IMR-90 (cell line): Measurements from ENCODE around the gene TMPRSS2. TPM values are rescaled to one million over a fixed set of nuclear protein-coding genes. Genes with fewer than 3 reads are reported as not detected.

ENCODE experiments used
- ATAC-seq: fragments of 200-7000 bp; cut with Tn5 transposase; 2 replicates; pipeline ENCODE4 v1.9.1; 2020; ENCODE audit warnings: low read depth, mild to moderate bottlenecking, moderate library complexity
- BruUV-seq: library from RNA; stranded (reverse); fragments of 400-500 nt; replicated peaks from 2 replicates; lab custom pipeline; 2021; lab: Mats Ljungman, UMichigan
- CTCF ChIA-PET: fragments of 300-600 bp; formaldehyde crosslinking; extraction: SDS; loops from one replicate; lab custom pipeline; 2021; ENCODE audit warnings: antibody characterized with exemption; lab: Yijun Ruan, JAX
- POLR2A ChIA-PET: fragments of 300-600 bp; sonication (Branson Sonifier 250); formaldehyde crosslinking; loops from one replicate; lab custom pipeline; 2022; ENCODE audit warnings: antibody characterized with exemption; ENCODE audit not compliant: unreplicated experiment; lab: Charles Lee
- DNase-seq: peaks from one replicate; pipeline ENCODE4 v3.0.0; 2013
- H2AFZ ChIP-seq: replicated peaks from 2 replicates; pipeline ENCODE3; 2013; ENCODE audit warnings: low read length, mild to moderate bottlenecking; ENCODE audit not compliant: poor library complexity
- H2AK5ac ChIP-seq: 2 replicates; pipeline ENCODE4 v1.6.1; 2013; ENCODE audit warnings: low read depth, low read length, inconsistent platforms
- H2AK9ac ChIP-seq: replicated peaks from 2 replicates; pipeline ENCODE3; 2013; ENCODE audit warnings: mild to moderate bottlenecking, low read depth, low read length, moderate library complexity; ENCODE audit not compliant: poor library complexity
- H2BK120ac ChIP-seq: 2 replicates; pipeline ENCODE4 v1.6.1; 2013; ENCODE audit warnings: low read depth, low read length, inconsistent platforms
- H2BK15ac ChIP-seq: 3 replicates; pipeline ENCODE4 v1.6.1; 2013; ENCODE audit warnings: low read depth, low read length, inconsistent platforms
- H2BK20ac ChIP-seq: 2 replicates; pipeline ENCODE4 v1.6.1; 2013; ENCODE audit warnings: low read depth, mild to moderate bottlenecking, inconsistent platforms, low read length, moderate library complexity
- H2BK5ac ChIP-seq: 2 replicates; pipeline ENCODE4 v1.6.1; 2013; ENCODE audit warnings: mild to moderate bottlenecking, low read depth, low read length, inconsistent platforms; ENCODE audit not compliant: poor library complexity, severe bottlenecking
- H3K14ac ChIP-seq: replicated peaks from 2 replicates; pipeline ENCODE4 v1.6.1; 2013; ENCODE audit warnings: low read depth, low read length, inconsistent platforms
- H3K18ac ChIP-seq: 2 replicates; pipeline ENCODE4 v1.6.1; 2013; ENCODE audit warnings: low read depth, low read length, control low read depth
- H3K23ac ChIP-seq: 2 replicates; pipeline ENCODE4 v1.6.1; 2013; ENCODE audit warnings: low read depth, low read length, inconsistent platforms
- H3K27ac ChIP-seq: 2 replicates; pipeline ENCODE4 v1.5.1; 2013; ENCODE audit warnings: mild to moderate bottlenecking, control low read depth, low read length; ENCODE audit not compliant: insufficient read depth
- H3K27me3 ChIP-seq: 2 replicates; pipeline ENCODE4 v1.6.1; 2013; ENCODE audit warnings: low read length; ENCODE audit not compliant: control insufficient read depth, insufficient read depth
- H3K36me3 ChIP-seq: 2 replicates; pipeline ENCODE4 v1.6.1; 2013; ENCODE audit warnings: low read length, mixed read lengths; ENCODE audit not compliant: control insufficient read depth, insufficient read depth
- H3K4ac ChIP-seq: 2 replicates; pipeline ENCODE4 v1.6.1; 2013; ENCODE audit warnings: low read depth, low read length, inconsistent platforms
- H3K4me1 ChIP-seq: 2 replicates; pipeline ENCODE4 v1.6.1; 2013; ENCODE audit warnings: low read length, mixed read lengths; ENCODE audit not compliant: control insufficient read depth, insufficient read depth
- H3K4me2 ChIP-seq: 2 replicates; pipeline ENCODE4 v1.6.1; 2013; ENCODE audit warnings: low read depth, mild to moderate bottlenecking, control low read depth, low read length, moderate library complexity
- H3K4me3 ChIP-seq: 2 replicates; pipeline ENCODE4 v1.5.1; 2013; ENCODE audit warnings: low read depth, mild to moderate bottlenecking, control low read depth, low read length, moderate library complexity; ENCODE audit not compliant: insufficient read depth
- H3K56ac ChIP-seq: 2 replicates; pipeline ENCODE4 v1.6.1; 2013; ENCODE audit warnings: low read length, inconsistent platforms; ENCODE audit not compliant: insufficient read depth; ENCODE audit errors: extremely low read depth
- H3K79me1 ChIP-seq, 2 experiments: 2 replicates each; pipeline ENCODE4 v1.6.1; 2013; ENCODE audit warnings: low read length in 2 of 2, inconsistent platforms in 1 of 2, low read depth in 1 of 2
- H3K9ac ChIP-seq: 2 replicates; pipeline ENCODE4 v1.6.1; 2013; ENCODE audit warnings: low read depth, low read length, control low read depth
- H3K9me1 ChIP-seq: 2 replicates; pipeline ENCODE4 v1.6.1; 2013; ENCODE audit warnings: low read length, inconsistent platforms; ENCODE audit not compliant: insufficient read depth
- H3K9me3 ChIP-seq: 2 replicates; pipeline ENCODE4 v1.6.1; 2013; ENCODE audit warnings: low read length; ENCODE audit not compliant: control insufficient read depth, insufficient read depth
- H4K20me1 ChIP-seq: 2 replicates; pipeline ENCODE4 v1.6.1; 2013; ENCODE audit warnings: low read length, inconsistent platforms; ENCODE audit not compliant: insufficient read depth
- H4K5ac ChIP-seq: 2 replicates; pipeline ENCODE4 v1.6.1; 2013; ENCODE audit warnings: mild to moderate bottlenecking, low read depth, low read length, control low read depth
- H4K8ac ChIP-seq, 2 experiments: 2 replicates each; pipeline ENCODE4 v1.6.1; 2013; ENCODE audit warnings: low read depth in 2 of 2, low read length in 2 of 2, control low read depth in 1 of 2, inconsistent platforms in 1 of 2
- H4K91ac ChIP-seq: 2 replicates; pipeline ENCODE4 v1.6.1; 2013; ENCODE audit warnings: low read depth, low read length, inconsistent platforms; ENCODE audit not compliant: insufficient read depth
- BHLHE40 ChIP-seq: fragments of 150-350 bp; IDR thresholded peaks from 2 replicates; pipeline ENCODE4 v1.6.1; 2016; ENCODE audit warnings: mild to moderate bottlenecking, low read depth, low read length
- CEBPB ChIP-seq: IDR thresholded peaks from 2 replicates; pipeline ENCODE4 v1.6.1; 2012; ENCODE audit warnings: low read depth, low read length, improper control_type of control experiment
- CHD1 ChIP-seq: IDR thresholded peaks from 2 replicates; pipeline ENCODE4 v1.6.1; 2012; ENCODE audit warnings: low read depth, low read length, improper control_type of control experiment
- CTCF ChIP-seq: conservative IDR thresholded peaks from 2 replicates; pipeline ENCODE4 v1.5.1; 2012; ENCODE audit warnings: mild to moderate bottlenecking, low read depth, low read length, improper control_type of control experiment
- FOS ChIP-seq: fragments of 150-350 bp; IDR thresholded peaks from 2 replicates; pipeline ENCODE4 v1.6.1; 2016; ENCODE audit warnings: low read depth, low read length
- MAFK ChIP-seq: IDR thresholded peaks from 2 replicates; pipeline ENCODE4 v1.6.1; 2012; ENCODE audit warnings: low read depth, low read length, improper control_type of control experiment
- MAZ ChIP-seq: IDR thresholded peaks from 2 replicates; pipeline ENCODE4 v1.6.1; 2012; ENCODE audit warnings: low read depth, mild to moderate bottlenecking, low read length, improper control_type of control experiment, moderate library complexity, borderline replicate concordance
- MXI1 ChIP-seq: IDR thresholded peaks from 2 replicates; pipeline ENCODE4 v1.6.1; 2012; ENCODE audit warnings: low read depth, mild to moderate bottlenecking, low read length, moderate library complexity, borderline replicate concordance
- NFE2L2 ChIP-seq: fragments of 150-350 bp; IDR thresholded peaks from 2 replicates; pipeline ENCODE4 v1.6.1; 2016; ENCODE audit warnings: low read depth, mild to moderate bottlenecking, low read length
- POLR2A ChIP-seq: IDR thresholded peaks from 2 replicates; pipeline ENCODE4 v1.6.1; 2012; ENCODE audit warnings: mild to moderate bottlenecking, low read depth, low read length
- RAD21 ChIP-seq: IDR thresholded peaks from 2 replicates; pipeline ENCODE4 v1.6.1; 2012; ENCODE audit warnings: low read length, improper control_type of control experiment
- RCOR1 ChIP-seq: IDR thresholded peaks from 2 replicates; pipeline ENCODE4 v1.6.1; 2012; ENCODE audit warnings: mild to moderate bottlenecking, low read length, improper control_type of control experiment; ENCODE audit not compliant: insufficient replicate concordance
- RFX5 ChIP-seq: IDR thresholded peaks from 2 replicates; pipeline ENCODE4 v1.8.0; 2012; ENCODE audit warnings: low read depth, mild to moderate bottlenecking, low read length, moderate library complexity
- SMC3 ChIP-seq: fragments of 150-350 bp; IDR thresholded peaks from 2 replicates; pipeline ENCODE4 v1.6.1; 2016; ENCODE audit warnings: low read depth, mild to moderate bottlenecking, antibody characterized with exemption, low read length, moderate library complexity
- WGBS, 2 experiments: methylation state at CpG; one replicate each; pipeline versions ENCODE4 v1.1.5 to v1.1.7; 2013; ENCODE audit warnings: missing lambda C conversion rate in 2 of 2; ENCODE audit not compliant: insufficient read length in 1 of 2; ENCODE audit errors: extremely low coverage in 2 of 2; 5-methylcytosine and 5-hydroxymethylcytosine counted together
- dilution Hi-C: fragments of 300-500 bp; cut with HindIII; formaldehyde crosslinking; loops from one replicate; pipeline ENCODE4 v1.14.3; 2018; ENCODE audit warnings: low sequenced_read_pairs; ENCODE audit not compliant: unreplicated experiment
- in situ Hi-C: fragments of 300-500 bp; cut with MboI; formaldehyde crosslinking; loops from 3 replicates; pipeline ENCODE4 v1.14.3; 2019; ENCODE audit warnings: low sequenced_read_pairs, inconsistent platforms, mixed read lengths
- intact Hi-C: fragments of 100-400 bp; cut with micrococcal nuclease; formaldehyde crosslinking; loops from 2 replicates; pipeline ENCODE4 v1.10.0; 2022
- polyA plus RNA-seq, 3 experiments: library from polyadenylated mRNA; depleted of rRNA; stranded (reverse); fragments of >200 nt; gene quantifications; 2 replicates each; pipeline ENCODE4 v1.2.3, GENCODE V29; 2012; ENCODE audit warnings: low replicate concordance in 1 of 3
- total RNA-seq: library from RNA; depleted of rRNA; stranded (reverse); fragments of >200 nt; gene quantifications from 2 replicates; pipeline ENCODE4 v1.2.3, GENCODE V29; 2012
- TF ChIP-seq, protein P1 (sequence below): fragments of 150-350 bp; IDR thresholded peaks from 2 replicates; pipeline ENCODE4 v1.6.1; 2016; ENCODE audit warnings: low read depth, mild to moderate bottlenecking, low read length, moderate library complexity, borderline replicate concordance

TMPRSS2 gene
- total and polyA plus RNA-seq, 2 of the 4 experiments (the other 2 are of a cell fraction), result not detected

GRCh38 chr21:41431788-41432548 is 76.0 kb downstream of the TMPRSS2 start:
- ChIA-PET POLR2A (no interaction called here), CTCF (no interaction called here)
- H2BK120ac ChIP-seq, result no peak overlapping the region
- no peak overlapping the region for H2BK15ac ChIP-seq
- H2AFZ ChIP-seq, result no peak overlapping the region
- no peak overlapping the region for H3K4ac ChIP-seq
- dilution Hi-C loops (no loop called here), in situ Hi-C loops (no loop called here), intact Hi-C loops (no loop called here)
- H3K4me1 ChIP-seq, result no peaks in the 10 kb centered on the region
- H3K27ac ChIP-seq, result no peak overlapping the region
- H2BK20ac ChIP-seq, result no peak overlapping the region
- H3K9me3 ChIP-seq, result no peaks in the 10 kb centered on the region
- no peak overlapping the region for H3K4me3 ChIP-seq
- DNase-seq (no peak), ATAC-seq (no peak)
- H3K18ac ChIP-seq, result no peak overlapping the region
- H2AK9ac ChIP-seq, result no peak overlapping the region
- no peak overlapping the region for H4K91ac ChIP-seq
- H3K56ac ChIP-seq, result no peak overlapping the region
- no peak overlapping the region for H3K9ac ChIP-seq
- TF ChIP-seq MAFK (no peak), FOS (no peak), CEBPB (no peak), RAD21 (no peak), MAZ (no peak), SMC3 (no peak), MXI1 (no peak), POLR2A (no peak), CHD1 (no peak), RFX5 (no peak), RCOR1 (no peak), BHLHE40 (no peak), NFE2L2 (no peak), CTCF (no peak)
- TF ChIP-seq, protein P1, sequence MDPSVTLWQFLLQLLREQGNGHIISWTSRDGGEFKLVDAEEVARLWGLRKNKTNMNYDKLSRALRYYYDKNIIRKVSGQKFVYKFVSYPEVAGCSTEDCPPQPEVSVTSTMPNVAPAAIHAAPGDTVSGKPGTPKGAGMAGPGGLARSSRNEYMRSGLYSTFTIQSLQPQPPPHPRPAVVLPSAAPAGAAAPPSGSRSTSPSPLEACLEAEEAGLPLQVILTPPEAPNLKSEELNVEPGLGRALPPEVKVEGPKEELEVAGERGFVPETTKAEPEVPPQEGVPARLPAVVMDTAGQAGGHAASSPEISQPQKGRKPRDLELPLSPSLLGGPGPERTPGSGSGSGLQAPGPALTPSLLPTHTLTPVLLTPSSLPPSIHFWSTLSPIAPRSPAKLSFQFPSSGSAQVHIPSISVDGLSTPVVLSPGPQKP, result no peak
- H3K36me3 ChIP-seq, result no peaks in the 10 kb centered on the region
- no peak overlapping the region for H3K4me2 ChIP-seq
- H3K79me1 ChIP-seq, result no peaks in the 10 kb centered on the region
- H3K14ac ChIP-seq, result no peak overlapping the region
- no peak overlapping the region for H3K23ac ChIP-seq
- no peaks in the 10 kb centered on the region for H3K9me1 ChIP-seq
- H2AK5ac ChIP-seq, result no peak overlapping the region
- H3K27me3 ChIP-seq, result peaks cover 13% of the 10 kb centered on the region
- no peak overlapping the region for H4K8ac ChIP-seq
- BruUV-seq, result no TSS peak
- no peaks in the 10 kb centered on the region for H4K20me1 ChIP-seq
- no peak overlapping the region for H2BK5ac ChIP-seq
- WGBS, 2 experiments, result 73% methylated on average over 4 of the region's 16 CpGs; no CpG with 5 or more reads in 1 of the 2 experiments
- no peak overlapping the region for H4K5ac ChIP-seq
